Upper lobe of left lung (tissue), 6 donors: Measurements from ENCODE around the gene EXD3. TPM values are rescaled to one million over a fixed set of nuclear protein-coding genes. Genes with fewer than 3 reads are reported as not detected.

Experiments
- ATAC-seq, 2 donors: fragments of 200-7000 bp; cut with Tn5 transposase; one replicate each; pipeline ENCODE4 v1.9.1; 2022; ENCODE audit warnings: mild to moderate bottlenecking in 2 of 2, moderate library complexity in 2 of 2; ENCODE audit not compliant: low FRiP score in 2 of 2
- DNase-seq, 2 donors: peaks; one replicate each; pipeline ENCODE4 v3.0.0-alpha.2; 2019 to 2020
- H3K27ac ChIP-seq, 4 donors: fragments of 200-600 bp; sonication (generic); one replicate each; pipeline ENCODE4 v1.5.1; 2016 to 2019
- H3K27me3 ChIP-seq, 4 donors: fragments of 200-600 bp; sonication (generic); one replicate each; pipeline ENCODE4 v1.5.1; 2017 to 2019
- H3K36me3 ChIP-seq, 4 donors: fragments of 200-600 bp; sonication (generic); one replicate each; pipeline ENCODE4 v1.5.1; 2016 to 2019
- H3K4me1 ChIP-seq, 4 donors: fragments of 200-600 bp; sonication (generic); one replicate each; pipeline ENCODE4 v1.5.1; 2018 to 2019
- H3K4me3 ChIP-seq, 4 donors: fragments of 200-600 bp; sonication (generic); one replicate each; pipeline ENCODE4 v1.5.1; 2017 to 2019; ENCODE audit warnings: mild to moderate bottlenecking in 2 of 4, moderate library complexity in 1 of 4
- H3K9me3 ChIP-seq, 4 donors: fragments of 200-600 bp; sonication (generic); one replicate each; pipeline ENCODE4 v1.5.1; 2018 to 2019
- CTCF ChIP-seq, 6 experiments: fragments of 450-650 bp in 4 of 6; fragments of 200-600 bp in 2 of 6; sonication (generic) in 2 of 6; IDR thresholded peaks; one replicate each; pipeline ENCODE4 v1.5.1; 2016 to 2019; ENCODE audit warnings: antibody characterized with exemption in 6 of 6
- EP300 ChIP-seq, 4 donors: sonication (generic); formaldehyde crosslinking; IDR thresholded peaks; one replicate each; pipeline ENCODE4 v1.5.1; 2017; ENCODE audit warnings: antibody characterized with exemption in 4 of 4, control low read depth in 2 of 4
- POLR2A ChIP-seq, 4 donors: fragments of 450-650 bp; IDR thresholded peaks; one replicate each; pipeline ENCODE4 v1.5.1; 2016 to 2017; ENCODE audit warnings: antibody characterized with exemption in 4 of 4, mild to moderate bottlenecking in 2 of 4
- POLR2AphosphoS5 ChIP-seq, 2 donors: sonication (generic); formaldehyde crosslinking; IDR thresholded peaks; one replicate each; pipeline ENCODE4 v1.5.1; 2017; ENCODE audit warnings: antibody characterized with exemption in 2 of 2
- WGBS, 2 donors: methylation state at CpG; one replicate each; pipeline ENCODE4 v1.1.5; 2017 to 2018; 5-methylcytosine and 5-hydroxymethylcytosine counted together
- total RNA-seq, 6 donors: library from RNA; depleted of rRNA in 4 of 6; stranded (reverse); fragments of >200 nt in 4 of 6; gene quantifications; one replicate each; pipeline versions ENCODE4 v1.1.0 to v1.2.1, GENCODE V29; 2016 to 2021
- donor health status: DM: no; HTN: no; CAD: no; lungs with moderate emphysema.
- donor health status: DM: no; HTN: yes; CAD: no; lungs with severe emphysema.

EXD3 gene
- total RNA-seq, 6 donors from 2014 or later, result 12.3 to 118 (median 24.8) TPM

- DNase-seq, result peak in 1 of 2 donors; percentile 77
- no peak overlapping the region for H3K27ac ChIP-seq
- no peak for ATAC-seq
Measured at GRCh38 chr9:137435381-137435891, 12.5 kb upstream of the EXD3 start.

DNA sequence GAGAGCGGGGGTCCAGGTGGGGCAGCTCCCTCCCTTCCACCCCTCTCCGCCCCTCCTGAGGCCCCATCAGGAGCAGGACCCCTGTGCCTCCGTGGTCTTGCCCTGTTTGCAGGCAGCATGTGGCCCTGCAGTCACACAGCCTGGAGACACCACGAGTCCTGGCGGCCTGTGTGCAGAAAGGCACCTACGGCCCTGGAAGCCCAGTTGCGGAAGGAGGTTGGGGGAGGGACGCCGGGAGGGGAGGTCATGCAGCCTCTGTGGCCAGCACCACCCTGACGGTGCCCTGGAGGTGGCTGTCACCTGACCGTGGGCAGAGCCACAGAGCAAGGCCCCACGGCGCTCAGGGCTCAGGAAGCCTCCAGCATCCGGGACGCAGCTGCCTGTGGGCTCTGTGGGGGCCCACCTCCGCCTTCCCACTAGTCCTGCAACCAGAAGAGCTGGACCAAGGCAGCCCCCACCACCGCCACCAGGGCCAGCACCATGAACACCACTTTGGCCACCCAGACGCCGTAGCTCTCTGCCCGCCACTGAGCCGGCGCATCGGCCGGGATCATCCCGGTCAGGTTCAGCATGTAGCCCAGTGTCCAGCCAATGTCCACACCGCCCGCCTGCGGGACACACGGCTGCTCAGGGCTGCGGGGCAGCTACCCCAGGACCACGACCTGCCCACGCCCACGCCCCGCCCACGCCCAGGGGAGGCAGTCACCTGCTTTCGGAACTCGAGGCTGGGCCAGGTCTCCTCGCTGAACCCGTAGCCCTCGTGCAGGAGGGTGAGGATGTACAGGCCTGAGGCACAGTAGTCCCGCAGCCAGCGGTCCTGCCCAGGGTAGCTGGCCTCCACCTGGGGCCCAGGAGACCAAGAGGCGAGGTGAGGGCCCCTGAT is 11.8 kb upstream of the EXD3 start:
- Histone ChIP-seq H3K27ac (no peak overlapping the region), H3K36me3 (no peaks in the 10 kb centered on the region), H3K4me1 (peaks cover 0 to 8% (median 3%) of the 10 kb centered on the region in 4 donors), H3K4me3 (no peak overlapping the region), H3K9me3 (no peaks in the 10 kb centered on the region), H3K27me3 (no peaks in the 10 kb centered on the region)
- DNase-seq, result peak in 1 of 2 donors; percentile 85
- TF ChIP-seq POLR2AphosphoS5 (IDR thresholded peaks at IDR 0.05) (no peak), CTCF (IDR thresholded peaks at IDR 0.05) (no peak), EP300 (IDR thresholded peaks at IDR 0.05) (no peak), POLR2A (IDR thresholded peaks at IDR 0.05) (no peak)
- no peak for ATAC-seq
- 69 to 88% methylated on average over 11 to 31 of the region's 43 CpGs for WGBS, 2 donors

More at GRCh38 chr9:137435381-137435891, 12.5 kb upstream of the EXD3 start:
- no peak for TF ChIP-seq POLR2A (IDR thresholded peaks at IDR 0.05)
- TF ChIP-seq POLR2AphosphoS5 (IDR thresholded peaks at IDR 0.05), result no peak
- TF ChIP-seq EP300 (IDR thresholded peaks at IDR 0.05), result no peak
- no peak for TF ChIP-seq CTCF (IDR thresholded peaks at IDR 0.05)
- no peaks in the 10 kb centered on the region for H3K27me3 ChIP-seq
- H3K4me1 ChIP-seq, result peaks cover 0 to 8% (median 3%) of the 10 kb centered on the region in 4 donors
- WGBS, 2 donors, result 60 to 61% methylated on average over 1 to 7 of the region's 20 CpGs
- H3K36me3 ChIP-seq, result no peaks in the 10 kb centered on the region
- no peaks in the 10 kb centered on the region for H3K9me3 ChIP-seq
- no peak overlapping the region for H3K4me3 ChIP-seq

DNA sequence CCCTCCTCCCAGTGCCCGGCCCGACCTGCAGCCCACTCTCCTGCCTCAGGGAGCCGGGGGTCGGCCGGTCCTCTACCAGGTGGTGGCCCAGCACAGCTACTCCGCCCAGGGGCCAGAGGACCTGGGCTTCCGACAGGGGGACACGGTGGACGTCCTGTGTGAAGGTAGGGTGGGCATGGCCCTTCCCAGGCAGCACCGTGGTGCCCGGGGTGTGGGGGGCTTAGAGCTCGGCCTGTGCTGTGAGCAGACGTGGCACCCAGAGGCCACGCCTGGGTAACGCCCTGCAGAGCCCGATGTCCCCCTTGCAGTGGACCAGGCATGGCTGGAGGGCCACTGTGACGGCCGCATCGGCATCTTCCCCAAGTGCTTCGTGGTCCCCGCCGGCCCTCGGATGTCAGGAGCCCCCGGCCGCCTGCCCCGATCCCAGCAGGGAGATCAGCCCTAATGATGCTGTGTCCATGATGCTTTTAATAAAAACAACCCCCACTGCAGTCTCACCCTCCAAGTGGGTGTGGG is 11.0 kb upstream of the EXD3 start:
- peaks cover 0 to 8% (median 3%) of the 10 kb centered on the region in 4 donors for H3K4me1 ChIP-seq
- ATAC-seq, result no peak
- 88 to 93% methylated on average over 5 to 17 of the region's 26 CpGs for WGBS, 2 donors

GRCh38 chr9:137433349-137433915 is 10.5 kb upstream of the EXD3 start:
- H3K4me3 ChIP-seq, result no peak overlapping the region
- TF ChIP-seq POLR2A (IDR thresholded peaks at IDR 0.05) (no peak), EP300 (IDR thresholded peaks at IDR 0.05) (no peak)
- DNase-seq (peak in 1 of 2 donors; percentile 76), ATAC-seq (no peak)
- no peaks in the 10 kb centered on the region for H3K9me3 ChIP-seq
- no peaks in the 10 kb centered on the region for H3K36me3 ChIP-seq
- H3K4me1 ChIP-seq, result peaks cover 0 to 8% (median 3%) of the 10 kb centered on the region in 4 donors
- no peaks in the 10 kb centered on the region for H3K27me3 ChIP-seq
- no peak overlapping the region for H3K27ac ChIP-seq
- WGBS, 2 donors, result 77 to 78% methylated on average over 6 to 10 of the region's 19 CpGs

More for the DNA sequence above, 11.0 kb upstream of the EXD3 start:
- no peak overlapping the region for H3K4me3 ChIP-seq
- H3K27me3 ChIP-seq, result no peaks in the 10 kb centered on the region
- no peaks in the 10 kb centered on the region for H3K36me3 ChIP-seq
- H3K9me3 ChIP-seq, result no peaks in the 10 kb centered on the region
- no peak overlapping the region for H3K27ac ChIP-seq
- TF ChIP-seq CTCF (IDR thresholded peaks at IDR 0.05) (no peak), POLR2AphosphoS5 (IDR thresholded peaks at IDR 0.05) (no peak), EP300 (IDR thresholded peaks at IDR 0.05) (no peak)
- DNase-seq, result peak in 1 of 2 donors; percentile 80
